ENCODE results near the gene LRRN2. TPM values are rescaled to one million over a fixed set of nuclear protein-coding genes. Genes with fewer than 3 reads are reported as not detected.

The LRRN2 gene
- total and polyA plus RNA-seq, 2 of the 8 experiments (the other 6 are each of a cell fraction or from before 2014, with no cell fraction given) = 1.8 to 2.3 TPM

- H3K79me2 ChIP-seq (ENCODE audit: control insufficient read depth in 1 of 2, insufficient read depth in 2 of 2, low read length in 2 of 2) = no peaks in the 10 kb centered on the region
- no peak overlapping the region for H3K56ac ChIP-seq (replicated peaks; ENCODE audit: insufficient read length, low read depth, low read length)
- FAIRE-seq (no peak), DNase-seq (ENCODE audit: low read depth in 1 of 2, low spot score in 2 of 2) (no peak)
- H4K91ac ChIP-seq (replicated peaks; ENCODE audit: insufficient read length, low read length) = no peak overlapping the region
- no peak overlapping the region for H2BK5ac ChIP-seq (ENCODE audit: low read depth, low read length)
- H3K4me2 ChIP-seq (ENCODE audit: insufficient read depth in 1 of 2, low read depth in 2 of 2, low read length in 2 of 2) = no peak overlapping the region
- no peak overlapping the region for H3K4me3 ChIP-seq (ENCODE audit: extremely low read depth in 1 of 4, insufficient read depth in 2 of 4, low read depth in 3 of 4, low read length in 4 of 4)
- no peak overlapping the region for H3K27ac ChIP-seq (ENCODE audit: low read depth, low read length)
- no peak overlapping the region for H3K9ac ChIP-seq (replicated peaks in 1 of 4; ENCODE audit: extremely low read depth in 1 of 4, low read depth in 3 of 4, low read length in 3 of 4)
- H3K23ac ChIP-seq (ENCODE audit: insufficient read length) = no peak overlapping the region
- no peaks in the 10 kb centered on the region for H4K20me1 ChIP-seq (replicated peaks in 1 of 2; ENCODE audit: control insufficient read depth in 1 of 2, insufficient read depth in 2 of 2, low read length in 2 of 2)
- H3K14ac ChIP-seq (ENCODE audit: insufficient read length) = no peak overlapping the region
- no peaks in the 10 kb centered on the region for H3K79me1 ChIP-seq (ENCODE audit: low read depth, low read length)
- H3K27me3 ChIP-seq (replicated peaks in 1 of 4; ENCODE audit: control insufficient read depth in 3 of 4, extremely low read depth in 1 of 4, insufficient read depth in 3 of 4, low read length in 3 of 4) = no peaks in the 10 kb centered on the region
- H2BK120ac ChIP-seq (replicated peaks; ENCODE audit: low read depth, low read length) = no peak overlapping the region
- H2AFZ ChIP-seq (ENCODE audit: low read length) = no peak overlapping the region
- 88% methylated on average over 2 of the region's 2 CpGs; no CpG with 5 or more reads in 1 of the 2 experiments for WGBS, 2 experiments (ENCODE audit: extremely low coverage in 1 of 2, insufficient coverage in 1 of 2, insufficient read length in 1 of 2, insufficient replicate concordance in 2 of 2, low coverage in 1 of 2, low lambda C conversion rate in 2 of 2, missing lambda C conversion rate in 1 of 2)
- H2BK20ac ChIP-seq (ENCODE audit: low read length) = no peak overlapping the region
- H4K8ac ChIP-seq (ENCODE audit: extremely low read depth, insufficient read depth, low read length) = no peak overlapping the region
- H3K23me2 ChIP-seq (ENCODE audit: low read depth, low read length) = no peaks in the 10 kb centered on the region; the same call in 1 of the 2 replicates
- H4K5ac ChIP-seq (ENCODE audit: insufficient read length, low read depth, low read length) = no peak overlapping the region
- POLR2A ChIA-PET (ENCODE audit: partially characterized antibody) = interaction anchor here (1.3 kb wide), 1 partner anchor 34 kb away, joined by 3 read pairs; no protein-coding TSS in a partner anchor
- no peaks in the 10 kb centered on the region for H3K4me1 ChIP-seq (replicated peaks in 1 of 4; ENCODE audit: control insufficient read depth in 3 of 4, insufficient read depth in 4 of 4, low read length in 3 of 4)
- H3K36me3 ChIP-seq (ENCODE audit: control insufficient read depth in 2 of 4, insufficient read depth in 4 of 4, low read length in 3 of 4) = no peaks in the 10 kb centered on the region
- H2AK5ac ChIP-seq (ENCODE audit: low read depth, low read length) = no peak overlapping the region
- no peak overlapping the region for H2BK15ac ChIP-seq (ENCODE audit: low read length)
- H3K4ac ChIP-seq (replicated peaks; ENCODE audit: insufficient read length, low read depth, low read length) = no peak overlapping the region
- H3K18ac ChIP-seq (ENCODE audit: extremely low read depth, low read length) = no peak overlapping the region
- CTCF ChIA-PET (ENCODE audit: partially characterized antibody) = interaction anchor here (0.6 to 4.4 kb wide), 11 partner anchors 11 to 166 kb away, joined by 3 to 15 read pairs (median 8); no protein-coding TSS in a partner anchor
- no peak overlapping the region for H2BK12ac ChIP-seq (ENCODE audit: low read depth, low read length)
- no peaks in the 10 kb centered on the region for H3K9me3 ChIP-seq (ENCODE audit: insufficient read depth in 2 of 2, low read depth in 1 of 2, low read length in 1 of 2)
- TF ChIP-seq RAD21 (IDR thresholded peaks at IDR 0.05 in 1 of 2, conservative IDR thresholded peaks at IDR 0.05 in 1 of 2; ENCODE audit: low read depth in 2 of 2, low read length in 2 of 2) (no peak; a peak in 1 of 4 replicates), FOSL1 (IDR thresholded peaks at IDR 0.05; ENCODE audit: insufficient read depth, low read depth, low read length) (no peak), CBX8 (IDR thresholded peaks at IDR 0.05; ENCODE audit: borderline replicate concordance, low read depth, low read length) (no peak), CTCF (IDR thresholded peaks at IDR 0.05; ENCODE audit: control extremely low read depth in 1 of 3, insufficient read depth in 1 of 3, low read depth in 1 of 3, low read length in 3 of 3) (0 out of 4 replicates have a peak, but pooled peaks of 1 of the 3 experiments have one; percentile 16)
Observed at GRCh38 chr1:204640578-204640977, 45.0 kb downstream of the LRRN2 start.
